GM19467 (cell line): Measurements from ENCODE around the gene TPRN.

Experiments used
- ATAC-seq: cut with Tn5 transposase; IDR thresholded peaks from one replicate; pipeline ENCODE4 v1.9.1; 2021; ENCODE audit warnings: mild to moderate bottlenecking, moderate library complexity; ENCODE audit not compliant: unreplicated experiment

The TPRN gene

GRCh38 chr9:137146527-137146918 lies 54.0 kb downstream of the TPRN start:
- no peak for ATAC-seq

DNA sequence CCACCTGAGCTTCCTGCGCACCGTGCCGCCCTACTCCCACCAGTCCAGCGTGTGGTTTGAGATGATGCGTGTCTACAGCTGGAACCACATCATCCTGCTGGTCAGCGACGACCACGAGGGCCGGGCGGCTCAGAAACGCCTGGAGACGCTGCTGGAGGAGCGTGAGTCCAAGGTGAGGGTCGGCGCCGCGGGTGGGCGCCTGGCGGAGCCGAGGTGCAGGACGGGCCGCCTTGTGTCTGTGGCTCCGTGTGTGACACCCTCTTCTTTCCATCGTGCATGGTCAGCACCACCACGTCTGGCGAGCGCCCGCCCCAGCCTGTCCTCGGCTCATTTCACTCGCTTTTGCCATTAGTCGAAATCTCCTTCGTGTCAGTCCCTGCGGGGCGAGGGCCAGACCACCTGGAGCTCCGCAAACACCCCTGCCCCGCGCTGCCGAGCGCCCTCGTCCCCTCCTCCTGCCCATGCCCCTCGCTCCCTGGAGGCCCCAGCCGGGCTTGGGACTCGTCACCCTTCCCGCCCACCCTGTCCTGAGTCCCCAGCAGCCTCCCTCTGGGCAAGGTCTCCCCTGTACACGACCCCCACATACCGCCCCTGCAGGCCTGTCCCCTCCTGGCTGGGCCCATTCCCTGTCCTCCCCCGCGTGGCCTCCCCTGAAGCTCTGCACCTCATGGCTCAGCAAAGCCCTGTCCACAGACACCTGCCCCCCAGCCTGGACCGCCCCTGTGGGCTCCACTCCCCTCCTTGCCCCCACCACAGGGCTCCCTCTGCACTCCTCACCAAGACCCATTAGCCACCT lies 54.6 kb downstream of the TPRN start:
- ATAC-seq = no peak

DNA sequence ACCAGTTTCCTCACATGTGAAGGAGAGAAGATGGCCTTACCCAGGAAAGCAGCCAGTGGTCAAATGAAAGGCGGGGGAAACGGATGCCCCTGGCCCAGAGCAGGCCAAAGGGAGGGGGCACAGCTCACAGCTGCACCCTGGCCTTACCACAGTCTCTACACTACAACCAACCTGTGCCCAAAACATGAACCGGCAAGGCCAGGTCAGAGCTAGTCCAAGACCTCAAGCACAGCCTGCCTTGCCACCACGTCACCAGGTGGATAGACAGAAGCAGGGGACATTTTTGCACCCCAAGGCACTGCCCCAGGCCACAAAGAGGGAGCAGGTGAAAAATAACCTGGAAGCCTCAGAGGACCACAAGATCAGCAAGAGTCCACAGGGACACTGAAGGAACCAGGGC lies 57.1 kb downstream of the TPRN start:
- ATAC-seq = no peak

DNA sequence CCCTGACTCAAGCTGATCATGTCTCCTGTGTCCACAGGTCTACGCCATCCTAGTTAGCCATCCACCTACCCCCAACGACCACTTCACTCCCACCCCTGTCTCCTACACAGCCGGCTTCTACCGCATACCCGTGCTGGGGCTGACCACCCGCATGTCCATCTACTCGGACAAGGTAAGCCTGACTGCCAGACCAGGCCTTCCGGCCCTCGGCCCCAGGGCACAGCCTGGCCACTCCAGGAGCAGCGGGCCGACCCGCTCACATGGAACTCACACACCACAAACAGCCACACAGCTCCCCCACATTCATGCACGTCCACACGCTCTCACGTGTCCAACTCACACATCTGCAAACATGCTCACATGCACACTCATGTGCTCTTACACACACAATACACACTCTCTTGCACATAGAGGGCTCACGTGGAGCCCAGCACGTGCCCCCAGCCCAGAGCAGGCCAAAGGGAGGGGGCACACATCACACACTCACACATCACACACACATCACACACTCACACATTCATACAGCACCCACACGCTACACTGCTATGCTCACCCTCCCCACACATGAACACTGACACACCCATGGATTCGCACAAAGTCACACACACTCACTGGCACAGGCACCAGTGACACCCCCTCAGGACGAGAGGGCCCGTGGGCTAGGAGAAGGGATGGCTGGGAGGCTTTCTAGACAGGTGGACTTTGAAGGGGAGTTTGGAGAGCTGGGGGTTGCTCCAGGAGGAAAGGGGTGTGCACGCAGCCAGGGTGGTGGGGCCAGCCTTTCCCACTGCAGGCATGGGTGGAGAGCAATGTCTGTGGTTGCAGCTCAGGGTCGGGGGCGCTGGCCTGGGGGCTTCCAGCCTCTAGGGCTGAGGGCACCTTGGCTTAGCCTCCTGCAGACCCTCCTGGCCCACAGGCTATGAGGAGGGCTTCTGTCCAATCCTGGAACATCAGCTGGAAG lies 58.3 kb downstream of the TPRN start:
- ATAC-seq = no peak
